DOHH2 (cell line): ENCODE results near the gene CASS4.

ENCODE experiments used
- H3F3A ChIP-seq: fragments of 200-600 bp; sonication (generic), shearing (Covaris generic); 2 replicates; pipeline ENCODE4 v1.6.0; 2016; ENCODE audit warnings: antibody characterized with exemption, mild to moderate bottlenecking; ENCODE audit not compliant: control insufficient read depth, insufficient read depth
- H3K27ac ChIP-seq: fragments of 200-600 bp; sonication (generic); 2 replicates; pipeline ENCODE4 v1.5.1; 2014; ENCODE audit warnings: low read depth, mild to moderate bottlenecking, low read length, moderate library complexity
- H3K27me3 ChIP-seq: fragments of 200-600 bp; sonication (generic); 2 replicates; pipeline ENCODE4 v1.6.1; 2014; ENCODE audit warnings: mild to moderate bottlenecking, low read length, mixed read lengths; ENCODE audit not compliant: control insufficient read depth
- H3K36me3 ChIP-seq: fragments of 200-600 bp; sonication (generic); 2 replicates; pipeline ENCODE4 v1.6.1; 2014; ENCODE audit warnings: mild to moderate bottlenecking, low read length, moderate library complexity, mixed read lengths; ENCODE audit not compliant: control insufficient read depth
- H3K4me1 ChIP-seq: fragments of 200-600 bp; sonication (generic); 2 replicates; pipeline ENCODE4 v1.6.1; 2014; ENCODE audit warnings: mild to moderate bottlenecking, low read length, mixed read lengths; ENCODE audit not compliant: control insufficient read depth
- H3K4me2 ChIP-seq: fragments of 200-600 bp; sonication (generic); 2 replicates; pipeline ENCODE4 v1.6.0; 2014; ENCODE audit warnings: mild to moderate bottlenecking, low read length, moderate library complexity
- H3K4me3 ChIP-seq: fragments of 200-600 bp; sonication (generic); 2 replicates; pipeline ENCODE4 v1.5.1; 2014; ENCODE audit warnings: mild to moderate bottlenecking, low read length, mixed read lengths
- H3K79me2 ChIP-seq: fragments of 200-600 bp; sonication (generic); 2 replicates; pipeline ENCODE4 v1.6.1; 2014; ENCODE audit warnings: mild to moderate bottlenecking, low read length, mixed read lengths; ENCODE audit not compliant: control insufficient read depth
- H3K9me2 ChIP-seq: fragments of 200-600 bp; sonication (generic); replicated peaks from 2 replicates; pipeline ENCODE4 v1.6.1; 2014; ENCODE audit warnings: mild to moderate bottlenecking, low read length, mixed read lengths; ENCODE audit not compliant: control insufficient read depth
- H3K9me3 ChIP-seq: fragments of 200-600 bp; sonication (generic); 2 replicates; pipeline ENCODE4 v1.6.1; 2014; ENCODE audit warnings: antibody characterized with exemption, low read length, mixed read lengths; ENCODE audit not compliant: control insufficient read depth, insufficient read depth
- H4K20me1 ChIP-seq: fragments of 200-600 bp; sonication (generic); 2 replicates; pipeline ENCODE4 v1.6.0; 2014; ENCODE audit warnings: low read depth, mild to moderate bottlenecking, antibody characterized with exemption, low read length, moderate library complexity; ENCODE audit not compliant: control insufficient read depth, insufficient read depth
- CTCF ChIP-seq: fragments of 200-600 bp; sonication (generic); IDR thresholded peaks from one replicate; pipeline ENCODE4 v1.5.1; 2014; ENCODE audit warnings: antibody characterized with exemption, mild to moderate bottlenecking, low read depth, low read length; ENCODE audit not compliant: poor library complexity, severe bottlenecking
- EZH2phosphoT487 ChIP-seq: fragments of 200-600 bp; sonication (generic); IDR thresholded peaks from 2 replicates; pipeline ENCODE4 v1.6.1; 2017; ENCODE audit warnings: borderline replicate concordance, mild to moderate bottlenecking, antibody characterized with exemption, low read length, moderate library complexity, mixed read lengths

Gene CASS4

DNA sequence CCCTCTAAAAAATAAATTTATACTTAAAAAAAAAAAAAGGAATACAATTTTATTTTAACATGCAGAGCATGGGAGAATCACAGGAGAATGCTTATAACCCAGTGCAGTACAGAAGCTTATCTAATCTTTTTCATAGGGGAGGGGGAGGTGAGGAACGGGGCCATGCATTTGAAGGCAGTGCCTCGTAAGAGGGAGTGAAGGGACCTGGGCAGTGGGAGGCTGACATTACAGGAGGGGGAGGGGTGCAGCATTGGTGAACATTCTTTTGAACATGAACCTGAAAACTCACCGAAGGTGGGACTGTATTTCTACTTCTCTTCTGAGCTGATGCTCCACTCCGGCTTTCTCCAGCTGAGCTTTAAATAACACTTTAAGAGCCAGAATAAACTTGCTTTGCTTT lies 29.4 kb upstream of the CASS4 start:
- Histone ChIP-seq H3K4me2 (no peak overlapping the region), H3K4me1 (no peaks in the 10 kb centered on the region), H3K27ac (no peak overlapping the region), H3K9me3 (no peaks in the 10 kb centered on the region), H3K4me3 (no peak overlapping the region), H3K36me3 (peaks cover 94% of the 10 kb centered on the region), H3K27me3 (no peaks in the 10 kb centered on the region), H3K9me2 (no peaks in the 10 kb centered on the region), H4K20me1 (peaks cover 3% of the 10 kb centered on the region; the same call in 1 of the 2 replicates), H3K79me2 (peaks cover 82% of the 10 kb centered on the region), H3F3A (0 out of 2 replicates have a peak, but pooled peaks cover 3% of the 10 kb centered on the region)
- no peak for TF ChIP-seq CTCF
- no peak for TF ChIP-seq EZH2phosphoT487

DNA sequence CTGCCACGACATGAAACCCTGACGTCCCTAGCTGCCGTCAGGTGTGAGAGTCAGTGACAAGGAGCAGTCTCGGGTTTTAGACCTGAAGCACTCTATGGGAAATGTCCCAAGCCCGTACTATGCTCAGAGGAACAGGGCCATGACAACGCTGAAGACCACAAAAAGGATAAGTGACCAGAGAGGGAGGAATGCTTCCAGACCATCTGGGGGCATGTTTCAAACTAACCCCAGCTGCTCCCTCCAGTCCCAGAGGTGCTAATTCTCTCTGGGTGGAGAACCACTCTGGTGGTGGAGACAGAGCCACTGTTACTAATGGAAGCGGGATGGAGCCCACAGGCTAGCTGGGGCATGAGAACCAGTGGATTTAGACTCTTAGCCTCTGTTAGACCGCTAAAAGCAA lies 28.7 kb upstream of the CASS4 start:
- peaks cover 94% of the 10 kb centered on the region for H3K36me3 ChIP-seq
- H3K9me2 ChIP-seq = no peaks in the 10 kb centered on the region
- H3K4me3 ChIP-seq = no peak overlapping the region
- peaks cover 82% of the 10 kb centered on the region for H3K79me2 ChIP-seq
- 0 out of 2 replicates have a peak, but pooled peaks cover 3% of the 10 kb centered on the region for H4K20me1 ChIP-seq
- H3K27ac ChIP-seq = no peak overlapping the region
- no peaks in the 10 kb centered on the region for H3K9me3 ChIP-seq
- 0 out of 2 replicates have a peak, but pooled peaks cover 3% of the 10 kb centered on the region for H3F3A ChIP-seq
- H3K4me2 ChIP-seq = no peak overlapping the region
- no peaks in the 10 kb centered on the region for H3K27me3 ChIP-seq
- H3K4me1 ChIP-seq = no peaks in the 10 kb centered on the region
- TF ChIP-seq EZH2phosphoT487 (no peak), CTCF (no peak)

DNA sequence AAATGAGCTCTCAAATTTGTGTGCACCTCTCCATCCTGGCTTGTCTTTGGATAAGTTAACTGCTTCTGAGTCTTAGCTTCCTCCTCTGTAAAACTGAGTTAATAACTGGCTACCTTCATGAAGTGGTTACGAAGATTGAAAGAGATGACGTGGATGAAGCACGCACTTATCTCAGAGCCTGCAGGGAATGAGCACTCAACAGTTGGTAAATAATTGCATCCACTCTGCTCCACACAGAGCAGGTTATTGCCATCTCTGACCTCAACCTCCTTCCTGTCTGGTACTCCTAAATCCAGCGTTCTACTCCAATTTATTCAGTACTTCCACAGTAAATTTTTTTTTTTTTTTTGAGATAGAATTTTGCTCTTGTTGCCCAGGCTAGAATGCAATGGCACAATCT lies 26.9 kb upstream of the CASS4 start:
- H3K79me2 ChIP-seq = peaks cover 86% of the 10 kb centered on the region

More for the DNA sequence above, 26.9 kb upstream of the CASS4 start:
- no peaks in the 10 kb centered on the region for H3K9me3 ChIP-seq
- H4K20me1 ChIP-seq = 0 out of 2 replicates have a peak, but pooled peaks cover 3% of the 10 kb centered on the region
- H3K4me2 ChIP-seq = no peak overlapping the region
- H3K4me3 ChIP-seq = no peak overlapping the region
- no peaks in the 10 kb centered on the region for H3K27me3 ChIP-seq
- 0 out of 2 replicates have a peak, but pooled peaks cover 3% of the 10 kb centered on the region for H3F3A ChIP-seq
- TF ChIP-seq CTCF (no peak), EZH2phosphoT487 (no peak)
- H3K9me2 ChIP-seq = no peaks in the 10 kb centered on the region
- peaks cover 95% of the 10 kb centered on the region for H3K36me3 ChIP-seq
- no peak overlapping the region for H3K27ac ChIP-seq
- H3K4me1 ChIP-seq = peaks cover 6% of the 10 kb centered on the region
